Activated CD4-positive, alpha-beta memory T cell treated with anti-CD3 and anti-CD28 coated beads for 36 hours (primary cell): ENCODE results near the gene CORO1C. TPM values are rescaled to one million over a fixed set of nuclear protein-coding genes. Genes with fewer than 3 reads are reported as not detected.
"Not testable (repeated sequence)": the region's sequence is repeated elsewhere in the genome, so short reads cannot be mapped to it uniquely, and the experiment has no call there.

Source experiments
- CTCF ChIA-PET: fragments of 350-600 bp; sonication (Branson Sonifier 250); formaldehyde crosslinking; loops from one replicate; lab custom pipeline; 2021; ENCODE audit warnings: antibody characterized with exemption, inconsistent platforms; lab: Charles Lee
- POLR2A ChIA-PET: fragments of 350-600 bp; sonication (Branson Sonifier 250); formaldehyde crosslinking; loops from one replicate; lab custom pipeline; 2021; ENCODE audit warnings: antibody characterized with exemption; lab: Charles Lee
- DNase-seq: peaks from one replicate; pipeline ENCODE4 v3.0.0-alpha.2; 2020
- H3K27ac Mint-ChIP-seq: one replicate; pipeline ENCODE4 v1.8.0; 2021; ENCODE audit warnings: mixed read lengths
- H3K27me3 Mint-ChIP-seq: one replicate; pipeline ENCODE4 v1.8.0; 2021; ENCODE audit warnings: mixed read lengths
- H3K36me3 Mint-ChIP-seq: one replicate; pipeline ENCODE4 v1.8.0; 2021; ENCODE audit warnings: mixed read lengths
- H3K4me1 Mint-ChIP-seq: one replicate; pipeline ENCODE4 v1.8.0; 2021; ENCODE audit warnings: low read depth, mixed read lengths
- H3K4me3 Mint-ChIP-seq: one replicate; pipeline ENCODE4 v1.8.0; 2021; ENCODE audit warnings: mild to moderate bottlenecking, mixed read lengths
- H3K9me3 Mint-ChIP-seq: one replicate; pipeline ENCODE4 v1.8.0; 2021; ENCODE audit warnings: mixed read lengths
- intact Hi-C: fragments of 100-400 bp; cut with micrococcal nuclease; formaldehyde crosslinking; loops from one replicate; pipeline ENCODE4 v1.15.1; 2023
- total RNA-seq, 2 experiments: library from RNA; stranded (reverse); gene quantifications; one replicate each; pipeline ENCODE4 v1.2.3, GENCODE V29; 2021

CORO1C gene
- total RNA-seq, 2 experiments from 2014 or later = 62.1 to 70.9 TPM

DNA sequence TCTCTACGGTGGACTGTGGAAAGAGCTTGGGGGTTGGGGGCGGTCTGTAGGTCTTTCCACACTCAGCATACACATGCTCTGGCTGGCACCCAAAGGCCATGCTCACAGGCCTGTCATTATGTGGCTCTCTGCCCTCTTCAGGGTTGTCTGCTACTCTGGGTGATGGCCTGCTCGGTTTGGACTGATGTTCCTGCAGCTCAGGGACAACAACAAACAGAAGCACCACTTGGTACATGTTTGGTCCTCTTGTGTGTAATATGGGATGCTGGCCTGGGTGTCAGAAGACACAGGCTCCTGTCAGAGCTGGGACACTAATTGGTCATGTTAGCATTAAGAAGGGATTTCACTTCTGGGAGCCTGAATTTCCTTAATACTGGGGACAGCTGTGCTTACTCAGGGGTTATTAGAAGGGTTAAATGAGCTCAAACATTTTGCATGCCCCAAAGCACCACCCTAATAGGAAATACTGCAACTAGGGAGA, 64.9 kb downstream of the CORO1C start:
- POLR2A ChIA-PET = interaction anchor here (1.0 kb wide), 1 partner anchor 137 kb away, joined by 4 read pairs; no protein-coding TSS in a partner anchor
- H3K4me3 Mint-ChIP-seq = no peak overlapping the region
- CTCF ChIA-PET = interaction anchor here (0.9 to 10.3 kb wide), 7 partner anchors 22 to 284 kb away, joined by 3 to 322 read pairs (median 8); partner anchors contain the start of gene ISCU

DNA sequence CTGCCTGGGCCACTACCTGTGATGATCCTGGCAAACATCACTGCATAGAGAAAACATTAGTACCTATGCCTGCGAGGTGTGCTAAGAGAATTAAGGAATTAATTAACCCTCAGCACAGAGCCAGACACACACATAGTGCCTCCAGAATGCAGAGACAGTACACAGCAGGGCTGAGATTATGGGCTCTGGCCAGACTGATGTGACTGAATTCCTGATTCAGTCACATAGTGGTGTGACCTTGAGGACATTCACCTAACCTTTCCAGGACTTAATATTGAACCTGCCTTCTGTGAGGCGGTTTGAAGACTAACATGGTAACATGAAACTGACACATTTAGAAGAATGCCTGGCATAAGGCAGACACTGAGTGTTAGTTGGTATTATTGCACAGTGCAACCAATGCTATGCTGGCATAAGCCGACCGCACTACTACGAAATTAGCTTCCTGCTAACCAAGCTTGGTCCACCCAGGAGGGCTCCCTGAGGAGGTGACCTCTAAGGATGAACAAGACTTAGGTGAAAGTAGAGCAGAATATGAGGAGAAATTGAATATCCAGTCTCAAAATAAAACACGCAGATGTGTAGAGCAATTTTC, 65.6 kb downstream of the CORO1C start:
- intact Hi-C loops = loop anchor here (1.0 to 10.0 kb wide), 3 partner anchors 24 to 429 kb away; partner anchors contain the start of genes ALKBH2 and UNG
- H3K4me1 Mint-ChIP-seq = peaks cover 23% of the 10 kb centered on the region
- H3K36me3 Mint-ChIP-seq = no peaks in the 10 kb centered on the region
- POLR2A ChIA-PET = interaction anchor here (1.0 to 2.0 kb wide), 4 partner anchors 24 to 137 kb away, joined by 4 to 7 read pairs (median 5); no protein-coding TSS in a partner anchor
- H3K27me3 Mint-ChIP-seq = no peaks in the 10 kb centered on the region
- CTCF ChIA-PET = interaction anchor here (0.6 to 10.3 kb wide), 41 partner anchors 13 to 427 kb away, joined by 3 to 322 read pairs (median 8); partner anchors contain the start of genes ALKBH2, ISCU and SELPLG
- DNase-seq = no peak
- H3K27ac Mint-ChIP-seq = no peak overlapping the region
- no peak overlapping the region for H3K4me3 Mint-ChIP-seq
- no peaks in the 10 kb centered on the region for H3K9me3 Mint-ChIP-seq

More for the DNA sequence above, 64.9 kb downstream of the CORO1C start:
- no peaks in the 10 kb centered on the region for H3K27me3 Mint-ChIP-seq
- no peaks in the 10 kb centered on the region for H3K36me3 Mint-ChIP-seq
- H3K27ac Mint-ChIP-seq = no peak overlapping the region
- H3K4me1 Mint-ChIP-seq = peaks cover 23% of the 10 kb centered on the region
- intact Hi-C loops = loop anchor here (10.0 kb wide), 1 partner anchor 428 kb away; the partner anchor contains the start of genes ALKBH2 and UNG
- no peaks in the 10 kb centered on the region for H3K9me3 Mint-ChIP-seq
- no peak for DNase-seq

DNA sequence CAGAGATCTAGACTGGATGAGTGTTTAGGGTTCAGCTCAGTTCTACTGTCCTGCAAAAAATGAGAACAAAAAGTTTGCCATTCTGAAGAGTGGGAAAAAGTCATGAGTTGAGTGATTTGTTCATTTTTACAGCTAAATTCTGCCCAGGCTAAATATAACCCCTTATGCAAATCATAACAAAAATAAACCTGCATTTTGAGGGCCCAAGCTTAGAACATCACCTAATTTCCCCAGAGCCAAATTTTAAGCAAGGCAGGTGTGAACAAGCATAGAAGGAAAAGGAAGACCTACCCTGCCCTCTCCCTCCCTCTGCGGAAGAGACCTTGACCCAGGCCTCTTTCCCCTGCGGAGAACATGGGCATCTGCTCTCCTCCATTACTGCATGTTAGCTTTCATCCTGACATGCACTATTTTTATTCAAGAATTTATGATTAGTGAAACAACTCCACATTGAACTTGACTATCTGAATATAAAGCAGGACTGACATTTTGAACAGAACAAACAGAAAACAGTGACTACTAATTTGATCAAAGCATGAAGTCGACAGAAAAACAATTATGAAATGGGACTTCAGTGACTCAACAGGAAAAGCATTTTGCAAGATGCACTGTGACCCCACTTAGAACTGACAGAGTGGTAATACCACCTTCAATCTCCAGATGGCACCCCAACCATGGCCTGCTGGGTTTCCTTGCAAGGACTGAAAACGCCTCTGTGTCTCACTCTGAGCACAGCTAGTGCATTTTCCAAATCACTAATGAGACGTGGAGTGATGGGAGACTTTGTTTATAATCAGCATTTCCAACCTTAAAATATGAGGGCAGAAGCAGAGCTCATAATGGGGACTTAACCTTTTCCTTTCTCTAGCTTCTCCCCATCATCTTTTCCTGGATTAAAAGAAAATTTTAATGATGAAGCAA, 66.7 kb downstream of the CORO1C start:
- Mint-ChIP-seq H3K27ac (peak overlapping the region; percentile 83), H3K36me3 (no peaks in the 10 kb centered on the region), H3K27me3 (no peaks in the 10 kb centered on the region), H3K4me3 (peak overlapping the region; percentile 33), H3K4me1 (peaks cover 23% of the 10 kb centered on the region), H3K9me3 (no peaks in the 10 kb centered on the region)
- ChIA-PET POLR2A (interaction anchor here (0.8 to 2.0 kb wide), 9 partner anchors 11 to 141 kb away, joined by 3 to 7 read pairs (median 4); no protein-coding TSS in a partner anchor), CTCF (interaction anchor here (0.6 to 10.3 kb wide), 64 partner anchors 9 to 428 kb away, joined by 3 to 322 read pairs (median 5); partner anchors contain the start of genes ALKBH2, ISCU and SELPLG)
- intact Hi-C loops = loop anchor here (1.0 to 10.0 kb wide), 8 partner anchors 25 to 430 kb away; partner anchors contain the start of genes ALKBH2 and UNG
- DNase-seq = peak; percentile 92

DNA sequence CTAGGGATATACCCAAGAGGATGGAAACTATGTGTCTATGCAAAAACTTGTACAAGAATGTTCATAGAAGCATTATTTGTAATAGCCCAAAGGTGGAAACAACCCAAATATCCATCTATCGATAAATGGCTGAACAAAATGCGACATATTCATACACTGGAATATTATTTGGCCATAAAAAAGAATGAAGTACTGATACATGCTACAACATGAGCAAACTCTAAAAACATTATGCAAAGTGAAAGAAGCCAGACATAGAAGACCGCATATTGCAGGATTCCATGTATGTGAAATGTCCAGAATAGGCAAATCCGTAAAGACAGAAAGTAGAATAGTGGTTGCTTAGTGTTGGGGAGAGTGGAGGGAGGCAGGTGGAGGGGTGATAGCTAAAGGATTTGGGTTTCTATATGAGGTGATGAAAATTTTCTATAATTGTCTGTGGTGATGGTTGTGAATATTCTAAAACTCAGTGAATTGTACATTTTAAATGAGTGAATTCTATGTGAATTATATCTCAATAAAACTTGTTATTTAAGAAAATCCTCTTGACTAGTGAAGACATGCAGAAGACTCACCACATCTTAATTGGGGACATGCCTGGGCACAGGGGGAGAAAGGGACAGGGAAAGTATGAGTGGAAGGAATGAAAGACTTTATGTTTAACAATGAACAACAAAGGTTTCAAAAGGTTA, 67.8 kb downstream of the CORO1C start:
- peaks cover 23% of the 10 kb centered on the region for H3K4me1 Mint-ChIP-seq
- H3K9me3 Mint-ChIP-seq = no peaks in the 10 kb centered on the region
- ChIA-PET CTCF (interaction anchor here (0.7 to 10.3 kb wide), 38 partner anchors 10 to 429 kb away, joined by 3 to 322 read pairs (median 6); partner anchors contain the start of genes ALKBH2, ISCU and SELPLG), POLR2A (interaction anchor here (0.8 to 2.0 kb wide), 6 partner anchors 10 to 142 kb away, joined by 3 to 7 read pairs (median 4); no protein-coding TSS in a partner anchor)
- no peak overlapping the region for H3K4me3 Mint-ChIP-seq
- no peaks in the 10 kb centered on the region for H3K27me3 Mint-ChIP-seq
- intact Hi-C loops = loop anchor here (1.0 to 10.0 kb wide), 7 partner anchors 29 to 431 kb away; partner anchors contain the start of genes ALKBH2 and UNG
- H3K36me3 Mint-ChIP-seq = no peaks in the 10 kb centered on the region
- no peak for DNase-seq
- no peak overlapping the region for H3K27ac Mint-ChIP-seq

DNA sequence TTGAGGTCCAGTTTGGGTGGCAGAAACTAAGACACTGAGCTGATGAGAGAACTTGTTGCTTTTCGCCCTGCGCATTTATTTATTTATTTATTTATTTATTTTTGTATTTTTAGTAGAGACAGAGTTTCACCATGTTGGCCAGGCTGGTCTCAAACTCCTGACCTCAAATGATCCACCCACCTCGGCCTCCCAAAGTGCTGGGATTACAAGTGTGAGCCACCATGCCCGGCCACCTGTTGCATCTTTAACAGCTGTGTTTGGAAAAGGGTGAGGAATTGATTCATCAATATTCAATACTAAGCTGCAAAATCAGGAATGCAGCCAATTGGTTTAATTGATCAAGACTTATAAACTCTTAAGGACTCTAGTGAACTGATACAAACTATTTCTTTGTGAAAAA, 73.2 kb downstream of the CORO1C start:
- H3K4me1 Mint-ChIP-seq, DNase-seq, intact Hi-C loops, POLR2A ChIA-PET, H3K27me3 Mint-ChIP-seq, H3K27ac Mint-ChIP-seq, H3K9me3 Mint-ChIP-seq, H3K4me3 Mint-ChIP-seq, H3K36me3 Mint-ChIP-seq: not testable (repeated sequence)
- CTCF ChIA-PET = interaction anchor here (1.0 kb wide), 2 partner anchors 96 to 145 kb away, joined by 4 to 5 read pairs; partner anchors contain the start of gene ISCU

DNA sequence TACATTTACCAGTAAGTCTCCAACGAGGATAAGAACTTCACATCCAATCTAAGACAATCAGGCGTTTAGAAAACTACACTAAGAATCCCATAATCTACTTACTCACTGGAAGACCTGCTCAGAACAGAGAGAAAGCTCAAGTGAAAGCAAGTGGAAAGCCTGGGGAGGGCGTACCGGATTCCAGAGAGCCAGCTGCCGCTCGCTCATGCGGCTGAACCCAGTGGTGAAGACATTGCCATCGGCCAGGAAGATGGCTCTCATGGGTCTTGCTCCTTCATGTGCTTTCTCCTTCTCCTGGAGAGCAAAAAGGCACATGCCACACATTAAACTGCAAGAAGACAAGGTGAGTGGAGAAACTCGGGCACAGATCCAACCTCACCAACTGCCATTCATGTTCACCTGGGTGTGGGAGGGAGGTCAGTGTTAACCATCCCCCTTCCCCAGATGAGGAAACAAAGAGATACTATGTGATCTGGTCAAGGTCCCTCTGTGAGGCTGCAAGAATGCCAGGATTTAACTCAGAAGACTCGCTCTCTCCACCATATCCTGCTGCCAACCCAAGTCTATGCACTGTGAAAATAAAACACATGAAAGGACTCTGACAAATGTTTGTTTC, 74.1 kb downstream of the CORO1C start:
- H3K36me3 Mint-ChIP-seq = peaks cover 4% of the 10 kb centered on the region
- no peaks in the 10 kb centered on the region for H3K27me3 Mint-ChIP-seq
- H3K4me3 Mint-ChIP-seq = no peak overlapping the region
- no peak overlapping the region for H3K27ac Mint-ChIP-seq
- H3K4me1 Mint-ChIP-seq = peaks cover 9% of the 10 kb centered on the region
- H3K9me3 Mint-ChIP-seq = no peaks in the 10 kb centered on the region
- CTCF ChIA-PET = no interaction called here
- intact Hi-C loops = no loop called here
- POLR2A ChIA-PET = no interaction called here
- DNase-seq = no peak

DNA sequence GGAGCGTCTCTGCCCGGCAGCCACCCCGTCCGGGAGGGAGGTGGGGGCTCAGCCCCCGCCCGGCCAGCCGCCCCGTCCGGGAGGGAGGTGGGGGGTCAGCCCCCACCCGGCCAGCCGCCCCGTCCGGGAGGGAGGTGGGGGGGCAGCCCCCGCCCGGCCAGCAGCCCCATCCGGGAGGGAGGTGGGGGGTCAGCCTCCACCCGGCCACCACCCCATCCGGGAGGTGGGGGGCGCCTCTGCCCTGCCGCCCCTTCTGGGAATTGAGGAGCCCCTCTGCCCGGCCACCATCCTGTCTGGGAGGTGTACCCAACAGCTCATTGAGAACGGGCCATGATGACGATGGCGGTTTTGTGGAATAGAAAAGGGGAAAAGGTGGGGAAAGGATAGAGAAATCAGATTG, 75.1 kb downstream of the CORO1C start:
- POLR2A ChIA-PET, H3K27me3 Mint-ChIP-seq, H3K4me3 Mint-ChIP-seq, DNase-seq, H3K36me3 Mint-ChIP-seq, H3K27ac Mint-ChIP-seq, H3K4me1 Mint-ChIP-seq, CTCF ChIA-PET, H3K9me3 Mint-ChIP-seq, intact Hi-C loops: not testable (repeated sequence)

DNA sequence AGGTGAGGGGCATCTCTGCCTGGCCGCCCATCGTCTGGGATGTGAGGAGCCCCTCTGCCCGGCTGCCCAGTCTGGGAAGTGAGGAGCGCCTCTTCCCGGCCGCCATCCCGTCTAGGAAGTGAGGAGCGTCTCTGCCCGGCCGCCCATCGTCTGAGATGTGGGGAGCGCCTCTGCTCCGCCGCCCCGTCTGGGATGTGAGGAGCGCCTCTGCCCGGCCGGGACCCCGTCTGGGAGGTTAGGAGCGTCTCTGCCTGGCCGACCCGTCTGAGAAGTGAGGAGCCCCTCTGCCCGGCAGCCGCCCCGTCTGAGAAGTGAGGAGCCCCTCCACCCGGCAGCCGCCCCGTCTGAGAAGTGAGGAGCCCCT, 75.5 kb downstream of the CORO1C start:
- DNase-seq, H3K4me3 Mint-ChIP-seq, H3K27me3 Mint-ChIP-seq, POLR2A ChIA-PET, intact Hi-C loops, H3K9me3 Mint-ChIP-seq, CTCF ChIA-PET, H3K36me3 Mint-ChIP-seq, H3K4me1 Mint-ChIP-seq, H3K27ac Mint-ChIP-seq: not testable (repeated sequence)

DNA sequence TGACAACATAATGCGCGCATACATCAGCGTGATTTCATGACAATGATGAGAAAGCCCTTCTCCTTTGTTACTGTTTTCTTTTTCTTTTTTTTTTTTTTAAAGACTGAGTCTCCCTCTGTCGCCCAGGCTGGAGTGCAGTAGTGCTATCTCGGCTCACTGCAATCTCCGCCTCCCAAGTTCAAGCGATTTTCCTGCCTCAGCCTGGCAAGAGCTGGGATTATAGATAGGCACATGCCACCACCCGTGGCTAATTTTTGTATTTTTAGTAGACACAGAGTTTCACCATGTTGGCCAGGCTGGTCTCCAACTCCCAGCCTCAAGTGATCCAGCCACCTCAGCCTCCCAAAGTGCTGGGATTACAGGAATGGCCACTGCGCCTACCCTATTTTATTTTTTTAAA, 76.7 kb downstream of the CORO1C start:
- H3K9me3 Mint-ChIP-seq, H3K4me1 Mint-ChIP-seq, POLR2A ChIA-PET, H3K27me3 Mint-ChIP-seq, intact Hi-C loops, H3K27ac Mint-ChIP-seq, H3K4me3 Mint-ChIP-seq, H3K36me3 Mint-ChIP-seq, DNase-seq: not testable (repeated sequence)
- CTCF ChIA-PET = interaction anchor here (0.6 kb wide), 1 partner anchor 10 kb away, joined by 3 read pairs; no protein-coding TSS in a partner anchor

DNA sequence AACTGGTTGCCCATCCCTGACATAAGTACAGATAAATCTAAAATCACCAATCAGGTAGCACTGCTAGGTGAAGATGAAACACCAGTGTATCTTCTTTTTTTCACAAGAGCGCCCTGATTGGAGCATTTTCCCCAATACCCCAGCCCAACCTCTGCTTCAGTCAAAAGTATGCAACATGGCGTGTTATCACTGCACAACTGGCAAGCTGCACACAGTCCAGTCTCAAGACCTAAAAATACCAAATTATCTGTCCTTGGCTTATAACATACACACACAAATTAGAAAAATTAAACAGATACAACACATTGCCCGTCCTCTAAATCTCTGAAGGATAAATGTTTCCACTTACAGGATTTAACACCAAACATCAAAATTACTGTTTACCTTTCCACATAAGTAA, 77.4 kb downstream of the CORO1C start:
- intact Hi-C loops = no loop called here
- Mint-ChIP-seq H3K4me1 (peaks cover 17% of the 10 kb centered on the region), H3K9me3 (no peaks in the 10 kb centered on the region), H3K27me3 (no peaks in the 10 kb centered on the region), H3K27ac (no peak overlapping the region), H3K36me3 (peaks cover 10% of the 10 kb centered on the region), H3K4me3 (no peak overlapping the region)
- CTCF ChIA-PET = interaction anchor here (1.1 to 3.5 kb wide), 3 partner anchors 11 to 149 kb away, joined by 4 to 15 read pairs (median 14); no protein-coding TSS in a partner anchor
- POLR2A ChIA-PET = interaction anchor here (1.0 kb wide), 1 partner anchor 10 kb away, joined by 4 read pairs; no protein-coding TSS in a partner anchor
- no peak for DNase-seq
